ENCODE data around the gene RBMS1. TPM values are rescaled to one million over a fixed set of nuclear protein-coding genes. Genes with fewer than 3 reads are reported as not detected.

The RBMS1 gene
- total RNA-seq, 1 donor = 111 TPM

GRCh38 chr2:160287476-160287875 lies 206.1 kb downstream of the RBMS1 start:
- H3K4me2 ChIP-seq (ENCODE audit: insufficient read depth, low read length) = no peak overlapping the region
- H3K79me2 ChIP-seq (ENCODE audit: insufficient read depth, low read length) = peaks cover 2% of the 10 kb centered on the region
- peaks cover 41% of the 10 kb centered on the region for H3K36me3 ChIP-seq (ENCODE audit: insufficient read depth, low read length)
- DNase-seq (ENCODE audit: insufficient read length, low spot score, missing footprints) = no peak
- peak overlapping the region; percentile 63 for H3K27ac ChIP-seq (ENCODE audit: low read depth, low read length)
- no peak for TF ChIP-seq CTCF (IDR thresholded peaks at IDR 0.05; ENCODE audit: extremely low read depth, low read depth, low read length)
- H3K4me3 ChIP-seq (ENCODE audit: insufficient read depth, low read length) = no peak overlapping the region
- no peaks in the 10 kb centered on the region for H4K20me1 ChIP-seq (ENCODE audit: insufficient read depth, low read length)
- no peaks in the 10 kb centered on the region for H3K9me3 ChIP-seq (ENCODE audit: low read depth, low read length)
- no peaks in the 10 kb centered on the region for H3K27me3 ChIP-seq (ENCODE audit: insufficient read depth, low read length)
- H2AFZ ChIP-seq (ENCODE audit: low read length) = no peak overlapping the region
- peaks cover 34% of the 10 kb centered on the region for H3K4me1 ChIP-seq (ENCODE audit: insufficient read depth, low read length)

GRCh38 chr2:160286551-160286950 lies 207.1 kb downstream of the RBMS1 start:
- Histone ChIP-seq H3K27me3 (ENCODE audit: insufficient read depth, low read length) (no peaks in the 10 kb centered on the region), H3K4me1 (ENCODE audit: insufficient read depth, low read length) (peaks cover 38% of the 10 kb centered on the region), H4K20me1 (ENCODE audit: insufficient read depth, low read length) (no peaks in the 10 kb centered on the region), H3K27ac (ENCODE audit: low read depth, low read length) (peak overlapping the region; percentile 63), H3K4me2 (ENCODE audit: insufficient read depth, low read length) (no peak overlapping the region), H3K36me3 (ENCODE audit: insufficient read depth, low read length) (peaks cover 41% of the 10 kb centered on the region), H3K9me3 (ENCODE audit: low read depth, low read length) (no peaks in the 10 kb centered on the region), H2AFZ (ENCODE audit: low read length) (no peak overlapping the region), H3K4me3 (ENCODE audit: insufficient read depth, low read length) (no peak overlapping the region), H3K79me2 (ENCODE audit: insufficient read depth, low read length) (peaks cover 2% of the 10 kb centered on the region)
- no peak for TF ChIP-seq CTCF (IDR thresholded peaks at IDR 0.05; ENCODE audit: extremely low read depth, low read depth, low read length)
- no peak for DNase-seq (ENCODE audit: insufficient read length, low spot score, missing footprints)

- peaks cover 2% of the 10 kb centered on the region for H3K79me2 ChIP-seq (ENCODE audit: insufficient read depth, low read length)
- DNase-seq (ENCODE audit: insufficient read length, low spot score, missing footprints) = no peak
- no peaks in the 10 kb centered on the region for H3K9me3 ChIP-seq (ENCODE audit: low read depth, low read length)
- no peak overlapping the region for H3K4me3 ChIP-seq (ENCODE audit: insufficient read depth, low read length)
- no peak overlapping the region for H3K27ac ChIP-seq (ENCODE audit: low read depth, low read length)
- no peak overlapping the region for H2AFZ ChIP-seq (ENCODE audit: low read length)
- H3K36me3 ChIP-seq (ENCODE audit: insufficient read depth, low read length) = peaks cover 48% of the 10 kb centered on the region
- no peak overlapping the region for H3K4me2 ChIP-seq (ENCODE audit: insufficient read depth, low read length)
- H3K27me3 ChIP-seq (ENCODE audit: insufficient read depth, low read length) = no peaks in the 10 kb centered on the region
- peaks cover 35% of the 10 kb centered on the region for H3K4me1 ChIP-seq (ENCODE audit: insufficient read depth, low read length)
- TF ChIP-seq CTCF (IDR thresholded peaks at IDR 0.05; ENCODE audit: extremely low read depth, low read depth, low read length) = no peak
- H4K20me1 ChIP-seq (ENCODE audit: insufficient read depth, low read length) = no peaks in the 10 kb centered on the region
Observed at GRCh38 chr2:160283675-160284074, 209.9 kb downstream of the RBMS1 start.

GRCh38 chr2:160282063-160282580 lies 211.5 kb downstream of the RBMS1 start:
- Histone ChIP-seq H4K20me1 (ENCODE audit: insufficient read depth, low read length) (no peaks in the 10 kb centered on the region), H3K27me3 (ENCODE audit: insufficient read depth, low read length) (no peaks in the 10 kb centered on the region), H3K4me3 (ENCODE audit: insufficient read depth, low read length) (no peak overlapping the region), H3K4me2 (ENCODE audit: insufficient read depth, low read length) (no peak overlapping the region), H2AFZ (ENCODE audit: low read length) (no peak overlapping the region), H3K27ac (ENCODE audit: low read depth, low read length) (peak overlapping the region; percentile 2), H3K4me1 (ENCODE audit: insufficient read depth, low read length) (peaks cover 21% of the 10 kb centered on the region), H3K9me3 (ENCODE audit: low read depth, low read length) (no peaks in the 10 kb centered on the region), H3K79me2 (ENCODE audit: insufficient read depth, low read length) (no peaks in the 10 kb centered on the region), H3K36me3 (ENCODE audit: insufficient read depth, low read length) (peaks cover 64% of the 10 kb centered on the region)
- DNase-seq (ENCODE audit: insufficient read length, low spot score, missing footprints) = no peak
- TF ChIP-seq CTCF (IDR thresholded peaks at IDR 0.05; ENCODE audit: extremely low read depth, low read depth, low read length) = no peak
